GM12872 (cell line): ENCODE measurements around the gene ZNF80.

Experiments
- CTCF ChIP-seq: IDR thresholded peaks from 3 replicates; pipeline ENCODE4 v1.5.1; 2011; ENCODE audit warnings: low read depth, mild to moderate bottlenecking, low read length, moderate library complexity; ENCODE audit not compliant: insufficient read depth

The ZNF80 gene

GRCh38 chr3:114212646-114213045 is 24.7 kb downstream of the ZNF80 start:
- TF ChIP-seq CTCF, result no peak

GRCh38 chr3:114207768-114208167 is 29.6 kb downstream of the ZNF80 start:
- TF ChIP-seq CTCF, result no peak

GRCh38 chr3:114206342-114206741 is 31.0 kb downstream of the ZNF80 start:
- TF ChIP-seq CTCF, result no peak

GRCh38 chr3:114205541-114205940 is 31.8 kb downstream of the ZNF80 start:
- TF ChIP-seq CTCF, result no peak

GRCh38 chr3:114194750-114195149 is 42.6 kb downstream of the ZNF80 start:
- TF ChIP-seq CTCF, result no peak

GRCh38 chr3:114192136-114192535 is 45.2 kb downstream of the ZNF80 start:
- no peak for TF ChIP-seq CTCF

GRCh38 chr3:114186501-114186900 is 50.9 kb downstream of the ZNF80 start:
- no peak for TF ChIP-seq CTCF
